Chondrocyte (in vitro differentiated cells): ENCODE data around the gene GPRC5C. TPM values are rescaled to one million over a fixed set of nuclear protein-coding genes. Genes with fewer than 3 reads are reported as not detected.
A peak's percentile ranks its signal among the peaks of the same experiment; 100 is the strongest.

Experiments used
- DNase-seq: peaks from one replicate; pipeline ENCODE4 v3.0.0; 2021; ENCODE audit warnings: mixed read lengths, low spot score
- H3K27ac Mint-ChIP-seq: one replicate; pipeline ENCODE4 v1.8.0; 2021; ENCODE audit warnings: mild to moderate bottlenecking, moderate library complexity, mixed read lengths; ENCODE audit not compliant: unreplicated experiment
- H3K27me3 Mint-ChIP-seq: 2 replicates; pipeline ENCODE4 v1.8.0; 2021; ENCODE audit warnings: low read depth, mixed read lengths
- H3K36me3 Mint-ChIP-seq: 2 replicates; pipeline ENCODE4 v1.8.0; 2021; ENCODE audit warnings: low read depth, mixed read lengths
- H3K4me1 Mint-ChIP-seq: 2 replicates; pipeline ENCODE4 v1.8.0; 2021; ENCODE audit warnings: low read depth, mild to moderate bottlenecking, mixed read lengths
- H3K4me3 Mint-ChIP-seq: one replicate; pipeline ENCODE4 v1.8.0; 2021; ENCODE audit warnings: mild to moderate bottlenecking, moderate library complexity, mixed read lengths; ENCODE audit not compliant: unreplicated experiment
- H3K9me3 Mint-ChIP-seq: 2 replicates; pipeline ENCODE4 v1.8.0; 2021; ENCODE audit warnings: low read depth, mixed read lengths
- long read RNA-seq: library from polyadenylated mRNA; stranded (forward); transcript quantifications from one replicate; pipeline ENCODE4 v2.0.0, GENCODE V29; 2021
- total RNA-seq: library from RNA; stranded (reverse); gene quantifications from 3 replicates; pipeline ENCODE4 v1.2.1, GENCODE V29; 2021
- TF ChIP-seq, protein P1 (sequence below): fragments of 200-600 bp; sonication (generic); IDR thresholded peaks from 2 replicates; pipeline ENCODE4 v1.5.0; 2021; ENCODE audit warnings: antibody characterized with exemption, mild to moderate bottlenecking, moderate library complexity

GPRC5C gene, protein sequence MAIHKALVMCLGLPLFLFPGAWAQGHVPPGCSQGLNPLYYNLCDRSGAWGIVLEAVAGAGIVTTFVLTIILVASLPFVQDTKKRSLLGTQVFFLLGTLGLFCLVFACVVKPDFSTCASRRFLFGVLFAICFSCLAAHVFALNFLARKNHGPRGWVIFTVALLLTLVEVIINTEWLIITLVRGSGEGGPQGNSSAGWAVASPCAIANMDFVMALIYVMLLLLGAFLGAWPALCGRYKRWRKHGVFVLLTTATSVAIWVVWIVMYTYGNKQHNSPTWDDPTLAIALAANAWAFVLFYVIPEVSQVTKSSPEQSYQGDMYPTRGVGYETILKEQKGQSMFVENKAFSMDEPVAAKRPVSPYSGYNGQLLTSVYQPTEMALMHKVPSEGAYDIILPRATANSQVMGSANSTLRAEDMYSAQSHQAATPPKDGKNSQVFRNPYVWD
- total RNA-seq: 18.0 to 47.8 TPM (median 47.0 TPM) in 3 replicates
- long read RNA-seq, transcript GPRC5C-202 (4 exons, 2,988 nt): major isoform, 50 of 74 reads
- long read RNA-seq, partial matches to known transcripts: 18 of 74 reads
- long read RNA-seq, other reads (novel, unspliced or antisense): 6 of 74 reads

DNA sequence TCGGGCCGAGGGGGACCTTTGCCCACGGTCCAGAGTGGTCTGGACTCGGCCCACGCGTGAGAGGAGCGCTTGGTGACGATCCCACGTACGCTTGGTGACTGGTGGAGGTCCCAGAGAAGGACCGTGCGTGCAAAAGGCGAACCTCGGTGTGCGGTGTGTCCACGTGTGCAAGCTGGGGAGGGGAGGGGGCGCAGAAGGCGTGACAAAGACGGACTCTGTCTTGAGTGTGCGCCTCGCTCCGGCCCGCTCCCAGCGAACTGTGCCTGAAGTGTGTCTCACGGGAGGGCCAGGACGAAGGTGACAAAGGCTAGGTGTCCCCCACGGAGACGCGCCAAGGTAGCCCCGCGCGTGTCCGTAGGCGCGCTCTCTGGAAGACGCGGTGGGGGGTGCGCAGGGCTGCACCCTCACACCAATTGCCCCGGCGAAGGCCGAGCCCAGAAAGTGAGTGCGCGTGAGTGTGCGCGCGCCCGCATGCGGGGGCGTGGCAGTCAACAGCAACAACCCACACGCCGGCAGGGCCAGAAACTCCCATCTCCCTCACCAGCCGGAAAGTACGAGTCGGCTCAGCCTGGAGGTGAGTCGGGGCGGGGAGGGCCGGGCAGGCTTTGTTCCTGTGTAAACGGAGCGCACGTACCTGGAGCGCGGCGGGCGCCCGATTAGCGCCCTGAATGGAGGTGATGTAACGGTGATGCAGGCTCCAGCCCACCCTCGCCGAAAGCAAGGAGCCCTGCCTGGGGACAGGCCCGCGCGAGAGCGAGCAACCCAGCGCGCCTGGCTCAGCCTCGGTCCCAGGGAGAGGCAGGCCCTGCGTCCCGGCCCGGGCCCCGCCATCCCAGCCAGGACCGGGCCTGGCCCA is at the start of gene GPRC5C:
Gene GPRC5C, plus strand, starts transcription at position 521 of the 856 bp plus-strand sequence. CDS start 7,689 bp downstream, outside the sequence.
- Mint-ChIP-seq H3K4me1 (peaks cover 58% of the 10 kb centered on the region), H3K27me3 (no peaks in the 10 kb centered on the region), H3K27ac (peak within 1 kb of the TSS; percentile 93), H3K9me3 (no peaks in the 10 kb centered on the region), H3K4me3 (peak within 1 kb of the TSS; percentile 83), H3K36me3 (no peaks in the 10 kb centered on the region)
- no peak for DNase-seq
- TF ChIP-seq, protein P1, sequence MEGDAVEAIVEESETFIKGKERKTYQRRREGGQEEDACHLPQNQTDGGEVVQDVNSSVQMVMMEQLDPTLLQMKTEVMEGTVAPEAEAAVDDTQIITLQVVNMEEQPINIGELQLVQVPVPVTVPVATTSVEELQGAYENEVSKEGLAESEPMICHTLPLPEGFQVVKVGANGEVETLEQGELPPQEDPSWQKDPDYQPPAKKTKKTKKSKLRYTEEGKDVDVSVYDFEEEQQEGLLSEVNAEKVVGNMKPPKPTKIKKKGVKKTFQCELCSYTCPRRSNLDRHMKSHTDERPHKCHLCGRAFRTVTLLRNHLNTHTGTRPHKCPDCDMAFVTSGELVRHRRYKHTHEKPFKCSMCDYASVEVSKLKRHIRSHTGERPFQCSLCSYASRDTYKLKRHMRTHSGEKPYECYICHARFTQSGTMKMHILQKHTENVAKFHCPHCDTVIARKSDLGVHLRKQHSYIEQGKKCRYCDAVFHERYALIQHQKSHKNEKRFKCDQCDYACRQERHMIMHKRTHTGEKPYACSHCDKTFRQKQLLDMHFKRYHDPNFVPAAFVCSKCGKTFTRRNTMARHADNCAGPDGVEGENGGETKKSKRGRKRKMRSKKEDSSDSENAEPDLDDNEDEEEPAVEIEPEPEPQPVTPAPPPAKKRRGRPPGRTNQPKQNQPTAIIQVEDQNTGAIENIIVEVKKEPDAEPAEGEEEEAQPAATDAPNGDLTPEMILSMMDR: no peak

DNA sequence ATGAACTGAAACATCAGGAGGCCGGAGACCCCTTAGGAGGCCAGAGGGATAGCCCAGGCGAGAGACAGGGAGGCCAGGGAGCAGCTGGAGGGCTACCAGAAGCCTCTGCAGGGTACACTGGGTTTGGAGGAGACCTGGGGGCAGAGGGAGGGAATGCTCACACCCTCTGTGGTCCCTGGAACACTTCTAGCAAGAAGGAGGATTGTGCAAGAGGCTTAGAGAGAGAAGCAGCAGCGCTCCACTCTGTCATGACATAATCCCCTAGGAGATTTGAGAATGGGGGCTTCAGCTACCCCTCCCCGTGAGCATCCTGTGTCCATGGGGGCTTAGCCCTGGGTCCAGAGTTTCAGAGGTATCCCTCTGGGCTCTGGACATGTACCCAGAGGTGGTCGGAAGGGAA is 48.7 kb upstream of the GPRC5C start:
- TF ChIP-seq, protein P1: no peak
- Mint-ChIP-seq H3K4me3 (no peak overlapping the region), H3K27me3 (peaks cover 5% of the 10 kb centered on the region), H3K4me1 (peaks cover 24% of the 10 kb centered on the region), H3K9me3 (no peaks in the 10 kb centered on the region), H3K27ac (no peak overlapping the region), H3K36me3 (no peaks in the 10 kb centered on the region)
- no peak for DNase-seq

DNA sequence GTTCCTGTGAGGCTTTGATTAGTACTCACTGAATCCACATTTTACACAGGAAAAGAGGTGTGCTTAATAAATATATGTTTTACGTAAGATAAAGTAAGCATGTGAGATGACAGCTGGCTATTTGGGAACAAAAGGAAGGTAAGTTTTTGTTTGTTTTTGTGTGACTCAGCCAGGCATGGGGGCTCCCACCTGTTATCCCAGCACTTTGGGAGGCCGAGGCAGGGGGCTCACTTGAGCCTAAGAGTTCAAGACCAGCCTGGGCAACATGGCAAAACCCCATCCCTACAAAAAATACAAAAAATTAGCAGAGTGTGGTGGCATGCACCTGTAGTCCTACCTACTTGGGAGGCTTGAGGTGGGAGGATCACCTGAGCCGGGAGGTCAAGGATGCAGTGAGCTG is 46.7 kb upstream of the GPRC5C start:
- no peak for DNase-seq
- Mint-ChIP-seq H3K4me3 (no peak overlapping the region), H3K4me1 (peaks cover 14% of the 10 kb centered on the region), H3K27ac (no peak overlapping the region), H3K27me3 (peaks cover 9% of the 10 kb centered on the region), H3K36me3 (no peaks in the 10 kb centered on the region), H3K9me3 (no peaks in the 10 kb centered on the region)
- TF ChIP-seq, protein P1: no peak

DNA sequence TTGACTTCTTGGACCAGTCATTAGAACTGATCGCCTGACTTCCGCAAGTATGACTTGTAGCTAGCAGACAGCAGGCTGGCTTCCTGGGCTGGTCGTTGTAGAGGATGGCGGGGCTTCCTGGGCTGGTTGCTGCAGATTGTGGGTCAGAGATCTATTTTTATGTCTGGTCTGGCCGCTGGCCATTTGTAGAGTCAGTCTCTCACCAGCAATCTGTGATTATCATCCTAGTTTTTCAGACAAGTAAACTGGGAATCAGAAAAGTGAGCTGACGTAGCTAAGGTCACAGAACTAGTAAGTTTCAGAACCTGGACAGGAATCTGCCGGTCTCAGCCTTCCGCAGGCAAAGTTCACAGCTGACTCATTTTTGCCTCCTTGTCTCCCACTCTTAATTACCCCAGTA is 45.5 kb upstream of the GPRC5C start:
- peaks cover 9% of the 10 kb centered on the region for H3K27me3 Mint-ChIP-seq
- TF ChIP-seq, protein P1: no peak
- H3K27ac Mint-ChIP-seq: peak overlapping the region; percentile 6
- peaks cover 9% of the 10 kb centered on the region for H3K4me1 Mint-ChIP-seq
- no peak for DNase-seq
- no peaks in the 10 kb centered on the region for H3K36me3 Mint-ChIP-seq
- no peaks in the 10 kb centered on the region for H3K9me3 Mint-ChIP-seq
- no peak overlapping the region for H3K4me3 Mint-ChIP-seq
